AG04450 (cell line): Measurements from ENCODE around the gene GBGT1. TPM values are rescaled to one million over a fixed set of nuclear protein-coding genes. Genes with fewer than 3 reads are reported as not detected.

Source experiments
- CTCF ChIA-PET: fragments of 300-600, 350-600 bp; formaldehyde crosslinking; extraction: SDS; loops from one replicate; lab custom pipeline; 2022; ENCODE audit warnings: antibody characterized with exemption, inconsistent platforms; lab: Charles Lee
- POLR2A ChIA-PET: fragments of 350-600 bp; formaldehyde crosslinking; extraction: SDS; loops from one replicate; lab custom pipeline; 2021; ENCODE audit warnings: antibody characterized with exemption, inconsistent platforms; lab: Yijun Ruan, JAX
- DNase-seq: peaks from one replicate; pipeline ENCODE4 v3.0.0-alpha.2; 2011; ENCODE audit warnings: low read depth, low spot score
- H3K27ac ChIP-seq: one replicate; pipeline ENCODE4 v1.5.1; 2012; ENCODE audit warnings: low read depth, low read length, control low read depth
- H3K27me3 ChIP-seq: one replicate; pipeline ENCODE4 v1.6.0; 2012; ENCODE audit warnings: low read length; ENCODE audit not compliant: control insufficient read depth, insufficient read depth
- H3K4me3 ChIP-seq: 2 replicates; pipeline ENCODE4 v1.5.1; 2011; ENCODE audit warnings: mild to moderate bottlenecking, low read depth, low read length, control low read depth
- H3K9me3 ChIP-seq: 2 replicates; pipeline ENCODE4 v1.5.1; 2012; ENCODE audit warnings: low read length; ENCODE audit not compliant: control insufficient read depth, insufficient read depth
- CTCF ChIP-seq: IDR thresholded peaks from 2 replicates; pipeline ENCODE4 v1.5.1; 2011; ENCODE audit warnings: low read depth, low read length, control low read depth, inconsistent platforms
- polyA plus RNA-seq: library from polyadenylated mRNA; depleted of rRNA; stranded (reverse); fragments of >200 nt; gene quantifications from 2 replicates; pipeline ENCODE4 v1.2.3, GENCODE V29; 2011

The GBGT1 gene
- polyA plus RNA-seq, 1 experiment: 3.5 TPM

- TF ChIP-seq CTCF: no peak
- no peak overlapping the region for H3K4me3 ChIP-seq
- no peaks in the 10 kb centered on the region for H3K27me3 ChIP-seq
- ChIA-PET CTCF (interaction anchor here (0.6 kb wide), 2 partner anchors 17 to 25 kb away, joined by 3 to 5 read pairs; no protein-coding TSS in a partner anchor), POLR2A (no interaction called here)
- no peak overlapping the region for H3K27ac ChIP-seq
- no peaks in the 10 kb centered on the region; the same call in 1 of the 2 replicates for H3K9me3 ChIP-seq
- DNase-seq: no peak
Measured at GRCh38 chr9:133140174-133140505, 23.6 kb downstream of the GBGT1 start.

GRCh38 chr9:133139246-133140173, 24.2 kb downstream of the GBGT1 start:
- TF ChIP-seq CTCF: no peak
- DNase-seq: no peak
- H3K4me3 ChIP-seq: no peak overlapping the region
- H3K27ac ChIP-seq: no peak overlapping the region
- no peaks in the 10 kb centered on the region; the same call in 1 of the 2 replicates for H3K9me3 ChIP-seq
- no peaks in the 10 kb centered on the region for H3K27me3 ChIP-seq
- ChIA-PET POLR2A (no interaction called here), CTCF (interaction anchor here (0.6 to 3.9 kb wide), 3 partner anchors 8 to 25 kb away, joined by 3 to 27 read pairs (median 5); no protein-coding TSS in a partner anchor)

GRCh38 chr9:133137451-133138231, 26.1 kb downstream of the GBGT1 start:
- POLR2A ChIA-PET: no interaction called here
- H3K9me3 ChIP-seq: no peaks in the 10 kb centered on the region; the same call in 1 of the 2 replicates
- TF ChIP-seq CTCF: no peak

GRCh38 chr9:133135146-133135745, 28.5 kb downstream of the GBGT1 start:
- DNase-seq: no peak
- no peak overlapping the region for H3K4me3 ChIP-seq
- H3K27ac ChIP-seq: peak overlapping the region; percentile 73
- H3K27me3 ChIP-seq: no peaks in the 10 kb centered on the region
- ChIA-PET CTCF (interaction anchor here (1.5 to 6.6 kb wide), 3 partner anchors 9 to 113 kb away, joined by 3 to 53 read pairs (median 27); no protein-coding TSS in a partner anchor), POLR2A (interaction anchor here (1.0 to 1.1 kb wide), 3 partner anchors 8 to 105 kb away, joined by 3 to 4 read pairs (median 3); no protein-coding TSS in a partner anchor)
- H3K9me3 ChIP-seq: no peaks in the 10 kb centered on the region; the same call in 1 of the 2 replicates
- TF ChIP-seq CTCF: no peak

More at GRCh38 chr9:133137451-133138231, 26.1 kb downstream of the GBGT1 start:
- Histone ChIP-seq H3K4me3 (no peak overlapping the region), H3K27ac (no peak overlapping the region), H3K27me3 (no peaks in the 10 kb centered on the region)
- CTCF ChIA-PET: interaction anchor here (1.1 to 3.9 kb wide), 3 partner anchors 9 to 35 kb away, joined by 3 to 27 read pairs (median 4); no protein-coding TSS in a partner anchor
- DNase-seq: no peak
